Liver (tissue), 3 donors: ENCODE results near the gene MRPL58.

Experiments used
- CTCF ChIP-seq: fragments of 150-350 bp; IDR thresholded peaks from 2 replicates; pipeline ENCODE4 v1.5.1; 2017; ENCODE audit warnings: improper control_type of control experiment, low read depth, low read length; ENCODE audit not compliant: missing input control
- RAD21 ChIP-seq, 2 donors: IDR thresholded peaks; 2 replicates each; pipeline ENCODE4 v1.6.1; 2016; ENCODE audit warnings: antibody characterized with exemption in 2 of 2, mild to moderate bottlenecking in 2 of 2
- YY1 ChIP-seq: IDR thresholded peaks from 2 replicates; pipeline ENCODE4 v1.6.1; 2016; ENCODE audit warnings: antibody characterized with exemption, mild to moderate bottlenecking
- donor health status: healthy.
- donor health status: healthy.

- TF ChIP-seq CTCF, result no peak
- no peak for TF ChIP-seq RAD21 (IDR thresholded peaks at IDR 0.05)
- no peak for TF ChIP-seq YY1
Observed at GRCh38 chr17:75005291-75005690, 7.2 kb upstream of the MRPL58 start.
